Measurements from ENCODE around the gene EFR3B. TPM values are rescaled to one million over a fixed set of nuclear protein-coding genes. Genes with fewer than 3 reads are reported as not detected.

The EFR3B gene
- total RNA-seq, 1 donor from 2014 or later, result 13.2 TPM

DNA sequence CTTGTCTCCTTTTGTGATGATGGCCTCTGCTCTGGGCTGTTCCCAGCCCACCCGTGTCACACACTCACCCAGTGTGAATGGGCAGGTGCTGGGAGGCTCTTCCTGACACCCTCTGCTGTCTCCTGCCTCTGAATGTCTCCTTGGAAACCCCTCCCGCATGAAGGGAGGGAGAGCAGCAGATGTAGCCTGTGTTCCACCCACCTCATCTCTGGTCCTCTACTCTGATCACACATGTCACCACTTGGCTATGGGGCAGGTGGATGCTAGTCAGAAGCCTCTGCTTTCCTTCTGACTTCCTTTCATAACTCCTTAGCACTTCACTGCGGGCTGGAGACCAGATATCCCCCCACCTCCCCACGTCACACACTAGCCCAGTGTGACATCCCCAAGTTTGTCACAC, 23.9 kb downstream of the EFR3B start:
- ATAC-seq, result no peak
- DNase-seq (ENCODE audit: low spot score), result no peak
- intact Hi-C loops (cut with DNase I), result no loop called here

DNA sequence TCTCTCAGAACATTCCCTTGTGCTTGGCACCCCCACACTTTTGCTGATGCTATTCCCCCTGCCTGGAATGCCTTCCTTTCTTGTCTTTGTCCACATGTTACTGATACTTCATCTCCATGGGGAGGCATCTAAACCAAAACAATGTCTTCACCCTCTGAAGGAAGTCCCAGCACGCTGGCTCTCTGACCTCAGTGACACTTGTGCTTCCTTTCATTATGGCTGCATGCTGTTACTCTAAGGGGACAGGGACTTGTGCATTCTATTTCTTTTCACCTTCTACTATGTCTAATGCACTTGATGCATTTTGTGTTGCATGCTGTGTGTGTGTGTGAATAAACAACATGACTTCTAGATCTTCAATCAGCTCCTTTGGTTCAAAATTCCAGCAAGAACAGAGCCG, 24.6 kb downstream of the EFR3B start:
- intact Hi-C loops (cut with DNase I), result no loop called here
- DNase-seq (ENCODE audit: low spot score), result no peak
- ATAC-seq, result no peak

DNA sequence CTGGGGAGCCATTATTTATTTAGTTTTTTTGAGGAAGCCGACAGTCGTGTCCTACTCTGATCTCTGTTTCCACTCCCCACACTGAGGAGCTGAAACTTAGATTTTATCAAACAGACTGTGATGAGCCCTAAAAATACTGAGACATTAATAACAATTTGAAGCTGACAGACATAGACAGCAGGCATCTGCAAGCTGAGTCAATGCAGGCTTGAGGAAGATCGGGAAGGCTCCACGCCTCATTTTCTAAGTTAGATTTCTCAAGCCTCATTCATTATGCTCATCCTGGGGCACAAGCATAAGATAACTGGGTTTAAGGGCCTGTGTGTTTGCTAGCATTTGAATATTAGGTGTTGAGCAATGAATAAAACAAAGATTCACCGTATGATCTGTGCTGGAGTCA, 26.3 kb downstream of the EFR3B start:
- DNase-seq (ENCODE audit: low spot score) (no peak), ATAC-seq (no peak)
- intact Hi-C loops (cut with DNase I), result no loop called here

DNA sequence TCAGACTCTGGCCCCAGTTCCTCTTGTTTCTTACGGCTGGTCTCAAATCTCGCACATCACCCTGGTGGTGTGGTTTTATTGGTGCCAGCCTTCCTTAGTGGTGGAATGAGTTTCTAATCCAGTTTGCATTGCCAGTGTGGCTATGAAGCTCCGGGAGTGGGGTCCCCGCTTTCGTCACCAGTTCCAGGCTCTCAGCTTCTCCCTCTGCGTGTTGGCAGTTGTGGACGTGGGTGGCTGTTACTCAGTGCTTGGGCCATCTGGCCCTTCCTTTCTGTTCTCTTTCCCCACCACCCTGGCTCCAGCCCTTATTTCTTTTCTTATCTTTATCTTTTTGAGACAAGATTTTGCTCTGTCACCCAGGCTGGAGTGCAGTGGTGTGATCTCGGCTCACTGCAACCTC, 30.1 kb downstream of the EFR3B start:
- ATAC-seq, result no peak
- intact Hi-C loops (cut with DNase I), result no loop called here
- DNase-seq (ENCODE audit: low spot score), result no peak

DNA sequence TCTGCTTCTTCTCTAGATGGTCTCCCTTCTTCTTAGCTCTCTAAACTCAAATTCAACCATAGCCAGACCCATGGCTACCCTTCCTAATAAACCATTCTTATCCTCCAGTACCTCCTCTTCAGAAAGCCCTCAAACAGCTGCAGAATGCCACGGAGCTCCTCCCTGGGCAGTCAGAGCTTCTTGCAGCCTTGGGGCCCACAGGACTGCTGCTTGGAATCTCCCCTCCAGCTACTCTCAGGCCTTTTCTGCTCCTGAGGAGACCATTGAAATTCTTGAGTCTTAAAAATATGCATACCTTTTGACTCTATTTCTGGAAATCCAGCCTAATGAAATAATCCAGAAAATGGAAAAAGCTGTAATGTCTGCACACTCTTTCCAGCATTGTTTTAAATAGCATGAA, 30.7 kb downstream of the EFR3B start:
- DNase-seq (ENCODE audit: low spot score) (no peak), ATAC-seq (no peak)
- intact Hi-C loops (cut with DNase I), result no loop called here

DNA sequence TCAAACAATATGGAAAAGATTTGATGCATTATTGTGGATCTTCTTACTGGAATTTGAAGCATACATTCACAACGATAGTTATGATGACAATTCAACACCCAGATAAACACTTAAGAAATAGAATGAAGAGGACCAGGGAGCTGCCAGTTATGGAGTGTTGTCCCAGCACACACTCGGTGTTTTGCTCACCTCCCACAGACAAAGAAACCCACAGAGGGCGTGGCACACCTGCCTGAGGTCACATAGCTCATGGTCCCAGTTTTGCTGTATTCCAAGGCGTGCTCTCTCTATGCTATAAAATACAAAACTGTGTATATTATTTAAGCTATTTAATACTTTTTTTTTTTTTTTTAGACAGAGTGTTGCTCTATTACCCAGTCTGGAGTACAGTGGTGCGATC, 31.1 kb downstream of the EFR3B start:
- intact Hi-C loops (cut with DNase I), result no loop called here

DNA sequence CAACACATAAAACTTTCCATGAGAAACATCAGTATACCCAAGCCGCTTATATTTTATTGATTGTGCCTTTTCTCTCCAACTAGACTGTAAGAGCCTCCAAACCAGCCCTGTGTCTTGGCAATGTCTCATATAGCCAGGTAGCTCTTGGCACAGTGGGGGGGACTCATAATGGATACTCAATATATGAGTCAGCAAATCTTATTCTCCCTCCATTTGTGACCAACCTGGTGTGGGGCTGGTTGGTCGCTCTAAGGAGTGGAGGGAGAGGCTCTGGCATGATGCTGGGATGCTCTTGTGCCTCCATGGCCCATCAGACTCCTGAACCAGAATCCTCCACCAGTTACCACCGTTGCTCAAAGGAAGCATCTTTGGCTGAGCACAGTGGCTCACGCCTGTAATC, 32.0 kb downstream of the EFR3B start:
- no peak for DNase-seq (ENCODE audit: low spot score)
- intact Hi-C loops (cut with DNase I), result no loop called here
- no peak for ATAC-seq

More for the DNA sequence above, 31.1 kb downstream of the EFR3B start:
- no peak for DNase-seq (ENCODE audit: low spot score)
- no peak for ATAC-seq

DNA sequence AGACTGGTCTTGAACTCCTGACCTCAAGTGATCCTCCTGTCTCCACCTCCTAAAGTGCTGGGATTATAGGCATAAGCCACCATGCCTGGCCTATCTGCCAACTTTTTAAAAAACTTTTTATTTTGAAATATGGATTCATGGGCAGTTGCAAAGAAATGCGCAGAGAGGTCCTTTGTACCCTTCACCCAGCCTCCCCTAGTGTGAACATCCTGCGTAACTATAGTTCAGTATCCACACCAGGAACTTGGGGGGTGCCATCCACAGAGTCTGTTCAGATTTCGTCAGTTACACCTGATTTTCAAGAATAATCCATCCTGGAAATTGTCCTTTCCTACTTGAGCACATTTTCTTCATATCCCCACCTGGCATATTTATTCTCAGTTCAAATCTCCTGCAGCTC, 33.0 kb downstream of the EFR3B start:
- no peak for DNase-seq (ENCODE audit: low spot score)
- intact Hi-C loops (cut with DNase I), result no loop called here

DNA sequence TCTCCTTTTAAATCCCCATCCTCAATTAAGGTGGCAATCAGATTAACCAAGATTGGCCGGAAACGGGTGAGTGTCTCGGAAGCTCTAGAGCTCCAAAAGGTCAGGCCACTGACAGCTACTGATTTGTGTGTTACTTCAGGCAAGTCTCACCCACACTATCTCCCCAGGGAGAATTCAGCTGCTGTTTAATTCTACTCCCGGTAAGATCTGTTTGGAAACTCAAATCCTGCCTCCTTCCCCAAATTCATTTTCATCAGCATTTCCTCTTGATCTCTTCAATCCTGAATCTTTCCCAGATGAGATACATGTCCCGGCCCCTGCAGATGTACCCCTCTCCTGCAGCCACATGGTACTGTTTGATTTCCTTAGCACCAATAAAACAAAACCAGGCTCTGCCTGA, 34.9 kb downstream of the EFR3B start:
- DNase-seq (ENCODE audit: low spot score) (no peak), ATAC-seq (peak; percentile 26)
- intact Hi-C loops (cut with DNase I), result no loop called here

More for the DNA sequence above, 33.0 kb downstream of the EFR3B start:
- no peak for ATAC-seq

DNA sequence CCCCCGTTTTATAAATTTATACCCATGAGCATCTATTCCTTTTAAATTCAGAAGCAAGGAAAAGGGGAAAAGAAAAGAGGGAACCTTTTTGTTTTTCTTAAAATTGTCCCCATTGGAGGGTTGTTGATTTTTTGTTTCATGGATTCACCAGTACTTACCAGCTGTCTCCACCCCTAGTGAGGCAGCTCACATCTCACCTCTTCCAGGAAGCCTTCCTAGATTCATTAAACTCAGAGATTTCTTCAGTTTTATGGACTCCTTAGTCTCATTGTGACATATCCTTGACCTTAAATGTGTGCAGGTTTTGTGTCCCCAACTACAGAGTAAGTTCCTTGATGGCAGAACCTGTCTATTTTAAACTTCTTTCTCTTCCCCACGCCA, 35.9 kb downstream of the EFR3B start:
- no peak for ATAC-seq
- DNase-seq (ENCODE audit: low spot score), result no peak
- intact Hi-C loops (cut with DNase I), result no loop called here

DNA sequence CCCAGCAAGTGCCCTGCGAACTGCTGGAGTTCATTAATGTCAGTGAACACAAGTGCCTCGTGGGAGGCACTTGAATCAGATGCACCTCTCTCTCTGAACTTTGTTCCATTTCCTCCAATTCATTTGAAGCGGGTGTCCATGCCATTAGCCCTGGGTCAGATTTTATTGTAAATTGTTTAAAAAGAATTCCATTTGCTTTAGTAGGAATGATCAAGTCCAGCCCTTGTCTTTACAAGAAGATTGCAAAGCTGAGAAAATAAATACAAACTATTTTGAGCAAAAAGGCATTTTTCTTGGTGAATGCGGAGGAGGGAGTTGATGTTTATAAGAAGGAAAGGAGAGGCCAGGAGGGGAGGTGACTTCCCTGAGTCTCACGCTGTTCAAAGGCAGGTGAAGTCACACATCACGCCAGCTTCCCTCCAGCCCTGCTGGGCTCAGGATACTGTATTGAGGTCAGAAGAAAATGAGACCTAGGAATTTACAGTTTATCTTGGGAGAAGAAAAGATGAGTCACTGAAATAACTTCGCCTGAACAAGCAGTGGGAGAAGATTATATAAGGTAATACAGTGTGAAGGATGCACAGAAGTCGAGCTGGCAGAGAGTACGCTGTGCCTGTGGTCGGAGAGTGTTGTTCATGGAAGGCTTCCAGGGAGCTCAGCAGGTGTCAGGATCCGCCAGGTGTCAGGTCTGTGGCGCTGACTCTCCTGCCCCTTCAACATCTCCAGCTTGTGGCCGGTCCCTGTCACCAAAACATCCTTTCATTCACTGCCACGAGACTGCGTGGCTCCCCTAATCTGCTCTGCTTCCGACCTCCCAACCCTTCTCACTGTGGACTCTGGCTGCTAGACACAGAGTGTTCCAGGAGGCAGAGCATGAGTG, 36.5 kb downstream of the EFR3B start:
- DNase-seq (ENCODE audit: low spot score) (no peak), ATAC-seq (peak; percentile 65)
- intact Hi-C loops (cut with DNase I), result no loop called here

DNA sequence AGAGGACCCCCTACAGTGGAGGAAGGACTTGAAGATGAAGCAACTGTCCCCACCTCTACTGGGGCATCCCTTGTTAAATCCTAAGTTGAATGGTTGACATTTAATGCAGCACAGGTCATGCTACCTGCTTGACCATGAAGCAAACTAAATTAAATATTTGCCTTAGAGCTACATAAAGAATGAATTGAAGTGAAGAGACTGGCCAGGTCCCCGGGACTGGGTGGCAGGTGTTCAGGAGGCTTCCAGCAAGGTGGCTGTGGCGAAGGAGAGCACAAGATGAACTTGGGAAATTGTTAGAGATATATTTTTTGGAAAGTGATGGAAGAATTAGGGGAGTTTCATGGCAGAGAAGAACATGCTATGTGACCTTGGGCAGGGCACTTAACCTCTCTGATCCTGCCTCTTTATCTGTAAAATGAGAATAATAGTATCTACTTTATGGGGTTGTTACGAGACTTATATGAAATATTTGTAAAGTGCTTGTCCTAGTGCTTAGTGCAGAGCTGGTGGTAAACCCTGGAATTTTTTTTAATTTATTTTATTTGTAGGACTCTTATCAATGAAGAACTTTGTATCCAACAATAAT, 37.3 kb downstream of the EFR3B start:
- no peak for ATAC-seq
- intact Hi-C loops (cut with DNase I), result no loop called here
- DNase-seq (ENCODE audit: low spot score), result no peak

DNA sequence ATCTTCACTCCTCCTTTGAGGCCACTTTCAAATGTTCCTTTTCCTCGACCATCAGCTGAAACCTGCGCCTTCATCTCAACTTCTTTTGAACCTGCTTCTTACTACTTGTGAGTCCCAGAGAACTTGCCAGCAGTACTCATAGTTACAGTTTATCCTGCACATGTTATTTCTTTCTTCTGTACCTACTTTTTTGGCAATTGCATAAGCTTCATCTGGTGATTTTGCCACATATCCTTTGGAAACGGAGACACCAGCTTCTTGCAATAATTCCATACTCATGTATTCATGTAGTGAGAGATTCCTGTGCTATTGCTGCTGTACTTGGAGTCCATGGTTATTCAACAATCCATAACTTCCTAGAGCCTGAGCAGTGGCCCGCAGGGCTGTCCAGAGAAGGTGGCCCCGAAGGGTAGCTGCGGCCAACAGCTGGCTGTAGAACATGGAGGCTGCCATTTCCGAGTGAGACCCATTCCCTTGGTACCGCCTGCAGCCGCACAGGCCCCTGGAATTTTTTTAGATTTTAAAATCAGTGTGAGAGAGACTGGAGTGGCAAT, 39.4 kb downstream of the EFR3B start:
- ATAC-seq, result no peak
- intact Hi-C loops (cut with DNase I), result no loop called here
- no peak for DNase-seq (ENCODE audit: low spot score)

DNA sequence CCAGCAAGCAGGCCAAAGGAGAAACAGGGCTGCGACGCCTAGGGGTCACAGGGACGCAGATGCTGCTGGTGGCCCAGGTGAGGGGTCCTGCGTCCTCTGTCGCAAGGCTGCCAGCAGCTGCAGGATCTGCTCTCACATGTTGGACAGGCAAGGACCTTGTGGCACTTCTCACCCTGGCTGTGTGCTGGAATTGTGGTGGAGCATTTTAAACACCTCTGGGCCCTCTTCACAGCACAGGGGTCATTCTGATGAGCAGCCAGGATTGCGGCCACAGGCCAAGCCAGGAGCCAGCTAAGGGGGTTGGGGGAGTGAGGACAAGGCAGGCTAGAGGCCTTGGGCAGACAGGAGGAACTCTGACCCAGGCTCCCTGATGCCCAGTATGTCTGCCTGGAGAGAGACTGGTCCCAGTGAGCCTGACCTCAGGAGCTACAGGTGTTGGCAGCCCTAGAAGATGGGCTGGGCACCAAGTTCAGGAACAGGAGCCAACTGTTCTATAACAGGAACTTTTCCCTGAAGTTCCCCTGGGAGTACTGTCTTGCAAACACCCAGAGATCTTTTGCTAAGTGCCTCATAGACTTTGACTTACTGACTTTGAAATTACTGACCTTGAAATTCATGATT, 40.2 kb downstream of the EFR3B start:
- ATAC-seq (no peak), DNase-seq (ENCODE audit: low spot score) (no peak)
- intact Hi-C loops (cut with DNase I), result no loop called here

DNA sequence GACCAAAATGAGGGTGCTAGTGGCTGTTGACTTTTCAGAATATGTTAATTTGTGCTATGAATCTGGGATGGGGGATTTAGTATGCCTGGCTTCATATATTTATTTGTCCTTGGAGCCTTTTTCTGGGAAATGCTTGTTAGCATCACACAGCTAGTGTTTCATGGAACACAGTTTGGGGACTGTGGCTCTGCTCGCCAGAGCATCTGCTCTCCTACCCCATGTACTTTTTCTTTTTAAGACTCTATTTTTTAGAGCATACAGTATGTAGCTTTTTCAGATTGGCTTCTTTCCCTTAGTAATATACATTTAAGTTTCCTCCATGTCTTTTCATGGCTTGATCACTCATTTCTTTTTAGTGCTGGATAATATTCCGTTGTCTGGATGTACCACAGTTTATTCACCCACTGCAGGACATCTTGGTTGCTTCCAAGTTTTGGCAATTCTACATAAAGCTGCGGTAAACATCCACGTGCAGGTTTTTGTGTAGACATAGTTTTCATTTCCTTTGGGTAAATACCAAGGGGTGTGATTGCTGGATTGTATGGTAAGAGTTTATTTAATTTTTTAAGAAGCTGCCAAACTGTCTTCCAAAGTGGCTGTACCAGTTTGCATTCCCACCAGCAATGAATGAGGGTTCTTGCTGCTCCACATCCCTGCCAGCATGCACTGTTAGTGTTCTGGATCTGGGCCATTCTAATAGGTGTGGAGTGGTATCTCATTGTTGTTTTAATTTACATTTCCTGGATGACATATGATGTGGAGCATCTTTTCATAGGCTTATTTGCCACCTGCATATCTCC, 44.1 kb downstream of the EFR3B start:
- no peak for ATAC-seq
- DNase-seq (ENCODE audit: low spot score), result no peak
- intact Hi-C loops (cut with DNase I), result no loop called here

DNA sequence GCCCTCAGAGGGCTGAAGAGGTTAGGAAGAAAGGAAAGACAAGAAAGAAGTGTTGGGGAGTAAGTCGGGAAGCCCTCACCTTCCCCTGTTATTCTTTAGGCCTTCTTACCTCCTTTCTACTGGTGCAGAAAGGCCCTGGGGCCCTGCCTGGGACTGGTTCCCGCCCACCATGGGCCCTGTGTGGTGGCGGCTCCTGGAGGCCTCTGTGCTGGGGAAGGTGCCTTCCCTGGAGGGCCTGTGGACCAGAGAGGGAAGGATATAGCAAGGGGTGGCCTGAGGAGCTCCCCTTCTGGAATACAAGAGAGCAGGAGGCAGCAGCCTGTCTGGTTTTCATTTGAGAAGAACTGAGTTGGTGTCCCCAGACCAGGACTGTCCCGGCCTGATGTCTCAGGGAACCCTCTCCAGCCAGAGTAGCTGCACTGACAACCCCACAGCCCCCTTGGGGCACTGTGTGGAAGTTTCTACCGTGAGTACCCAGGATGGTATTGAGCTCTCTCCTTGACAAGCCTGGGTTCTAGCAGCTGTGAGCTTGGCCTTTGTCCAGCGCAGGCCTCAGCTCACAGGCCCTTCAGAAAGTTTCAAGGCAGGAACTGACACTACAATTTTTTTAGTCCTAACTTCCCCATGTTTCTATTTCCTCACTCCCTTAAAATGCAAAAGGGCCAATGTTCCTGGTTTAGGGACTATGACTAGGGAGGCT, 47.1 kb downstream of the EFR3B start:
- ATAC-seq (peak; percentile 24), DNase-seq (ENCODE audit: low spot score) (no peak)
- intact Hi-C loops (cut with DNase I), result no loop called here

DNA sequence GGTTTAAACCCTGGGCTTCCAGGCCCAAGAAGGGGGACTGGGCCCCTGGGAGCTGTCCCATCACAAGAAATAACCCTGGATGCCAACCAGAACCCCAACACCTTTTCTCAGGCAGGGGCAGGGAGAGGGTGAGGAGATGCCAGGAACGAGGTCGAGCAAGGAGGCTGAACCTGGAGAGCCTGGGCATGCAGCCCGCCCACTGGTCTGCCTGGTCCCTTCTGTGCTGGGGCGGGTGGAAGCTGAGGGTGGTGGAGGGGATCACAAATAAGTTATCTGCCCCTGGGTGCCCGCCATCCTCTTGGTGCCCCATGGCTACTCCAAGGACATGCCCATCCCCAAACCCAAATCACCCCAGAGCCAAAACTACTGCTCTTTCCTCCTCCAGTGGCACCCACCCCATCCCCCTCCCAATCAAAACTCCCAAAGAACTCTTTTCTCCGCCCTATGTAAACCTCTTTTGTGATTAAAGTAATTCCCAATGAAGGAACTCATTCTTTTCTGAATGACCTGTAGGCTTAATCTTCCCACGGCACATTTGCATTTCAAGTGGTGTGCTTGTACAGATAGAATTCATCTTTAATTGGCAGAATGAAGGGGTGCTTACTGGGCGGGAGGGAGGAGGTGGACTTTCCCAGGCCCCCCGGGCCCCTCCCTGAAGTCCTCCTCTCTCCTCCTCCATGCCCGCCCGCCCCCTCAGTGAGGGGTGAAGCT, 47.9 kb downstream of the EFR3B start:
- intact Hi-C loops (cut with DNase I), result no loop called here
- DNase-seq (ENCODE audit: low spot score), result no peak
- ATAC-seq, result no peak

DNA sequence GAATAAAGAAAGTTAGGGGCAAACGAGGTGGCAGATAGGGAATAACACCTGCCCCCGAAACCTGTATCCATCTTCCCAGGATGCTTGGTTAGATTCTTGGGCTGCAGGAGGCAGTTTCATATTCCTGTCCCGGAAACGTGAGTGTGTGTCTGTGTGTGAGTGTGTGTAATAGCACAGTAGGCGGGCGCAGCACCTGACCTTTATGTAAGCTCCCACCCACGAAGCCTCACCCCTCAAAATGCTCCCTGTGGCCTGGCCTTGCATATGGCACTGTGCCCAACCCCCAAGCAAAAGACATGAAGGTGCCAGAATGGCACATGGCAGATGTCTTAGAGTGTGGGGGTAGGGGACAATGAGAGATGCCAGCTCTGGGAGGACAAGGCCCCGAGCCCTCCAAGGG, 48.9 kb downstream of the EFR3B start:
- intact Hi-C loops (cut with DNase I), result no loop called here
- ATAC-seq (no peak), DNase-seq (ENCODE audit: low spot score) (no peak)

Data from sciatic nerve (tissue), 2 donors.